CD4-positive, alpha-beta T cell treated with Interleukin-10 for 1 hour (primary cell): ENCODE data around the gene LSR.

Experiments
- DNase-seq: peaks from one replicate; pipeline ENCODE4 v3.0.0-alpha.2; 2020

LSR gene

DNA sequence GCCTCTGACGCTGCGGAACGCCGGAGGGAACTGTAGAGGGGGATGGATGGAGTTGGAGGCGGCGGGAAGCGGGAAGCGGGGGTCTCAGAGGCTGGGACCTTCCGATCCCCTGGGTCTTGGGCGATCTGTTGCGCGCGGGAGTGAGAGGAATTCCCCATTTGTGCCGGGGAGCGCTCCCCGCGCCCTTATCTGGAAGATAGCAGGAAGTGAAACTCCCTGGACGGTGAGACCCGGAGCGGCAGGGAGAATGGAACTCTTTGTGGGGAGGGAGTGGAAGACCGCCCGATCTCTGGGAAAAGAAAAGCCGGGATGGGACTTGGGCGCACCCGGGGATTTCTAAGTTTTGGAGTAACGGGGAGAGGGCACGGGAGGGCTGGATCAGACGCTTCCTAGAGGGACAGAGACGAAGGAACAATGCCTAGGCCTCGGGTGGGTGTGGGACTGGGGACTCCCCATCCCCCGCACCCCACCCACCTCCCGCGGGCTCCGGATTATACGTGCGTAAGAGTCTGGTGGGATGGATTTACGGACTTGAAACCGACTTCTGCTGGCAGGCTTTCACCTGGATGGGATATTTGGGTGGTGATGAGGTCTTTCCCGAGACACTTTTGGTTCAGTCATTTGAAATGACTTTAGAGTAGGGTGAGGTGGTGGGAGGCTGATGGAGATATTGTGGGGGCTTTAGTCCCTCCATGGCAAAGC, 495 bp downstream of the LSR start:
- no peak for DNase-seq

DNA sequence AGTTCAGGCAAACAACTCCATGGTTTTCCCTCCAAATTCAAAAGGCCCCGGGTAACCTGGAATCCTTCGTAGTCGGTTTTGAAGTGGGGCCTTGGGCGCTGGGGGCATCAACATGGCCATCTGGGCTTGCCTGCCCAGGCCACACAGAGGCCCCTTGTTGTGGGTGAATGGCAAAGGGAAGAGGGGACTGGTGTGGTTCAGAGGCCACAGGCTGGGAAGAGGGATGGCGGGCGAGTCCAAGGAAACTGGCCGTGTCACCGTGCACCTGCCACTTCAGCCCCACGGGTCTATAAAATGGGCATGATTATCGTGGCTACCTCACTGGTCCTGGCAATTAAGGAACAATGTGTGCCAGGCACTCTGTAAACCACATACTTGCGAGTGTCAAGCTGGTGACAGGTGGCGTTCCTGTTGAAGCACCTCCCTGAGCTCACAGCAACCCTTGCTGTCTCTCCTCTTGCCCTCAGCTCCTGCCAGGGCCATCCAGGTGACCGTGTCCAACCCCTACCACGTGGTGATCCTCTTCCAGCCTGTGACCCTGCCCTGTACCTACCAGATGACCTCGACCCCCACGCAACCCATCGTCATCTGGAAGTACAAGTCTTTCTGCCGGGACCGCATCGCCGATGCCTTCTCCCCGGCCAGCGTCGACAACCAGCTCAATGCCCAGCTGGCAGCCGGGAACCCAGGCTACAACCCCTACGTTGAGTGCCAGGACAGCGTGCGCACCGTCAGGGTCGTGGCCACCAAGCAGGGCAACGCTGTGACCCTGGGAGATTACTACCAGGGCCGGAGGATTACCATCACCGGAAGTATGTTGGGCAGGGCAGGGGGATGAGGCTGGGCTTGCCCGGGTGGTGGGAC, 1.3 kb downstream of the LSR start:
- no peak for DNase-seq

DNA sequence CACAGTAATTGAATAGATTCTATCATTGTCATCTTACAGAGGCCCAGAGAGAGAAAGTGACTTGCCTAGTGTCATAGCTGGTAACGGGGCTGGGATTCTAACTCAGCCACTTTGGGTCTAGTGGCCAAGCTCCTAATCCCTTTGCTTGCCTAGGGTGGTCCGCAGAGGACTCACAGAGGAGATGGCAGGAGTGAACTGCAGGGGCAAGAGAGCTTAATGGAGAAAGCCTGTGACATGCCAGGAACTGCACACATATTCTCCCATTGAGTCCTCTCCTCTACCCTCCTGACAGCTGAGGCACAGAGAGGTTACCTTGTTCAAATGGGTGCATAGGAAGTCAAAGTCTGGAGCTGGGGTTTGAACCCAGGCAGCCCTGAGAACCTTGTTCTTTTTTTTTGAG, 2.7 kb downstream of the LSR start:
- no peak for DNase-seq

DNA sequence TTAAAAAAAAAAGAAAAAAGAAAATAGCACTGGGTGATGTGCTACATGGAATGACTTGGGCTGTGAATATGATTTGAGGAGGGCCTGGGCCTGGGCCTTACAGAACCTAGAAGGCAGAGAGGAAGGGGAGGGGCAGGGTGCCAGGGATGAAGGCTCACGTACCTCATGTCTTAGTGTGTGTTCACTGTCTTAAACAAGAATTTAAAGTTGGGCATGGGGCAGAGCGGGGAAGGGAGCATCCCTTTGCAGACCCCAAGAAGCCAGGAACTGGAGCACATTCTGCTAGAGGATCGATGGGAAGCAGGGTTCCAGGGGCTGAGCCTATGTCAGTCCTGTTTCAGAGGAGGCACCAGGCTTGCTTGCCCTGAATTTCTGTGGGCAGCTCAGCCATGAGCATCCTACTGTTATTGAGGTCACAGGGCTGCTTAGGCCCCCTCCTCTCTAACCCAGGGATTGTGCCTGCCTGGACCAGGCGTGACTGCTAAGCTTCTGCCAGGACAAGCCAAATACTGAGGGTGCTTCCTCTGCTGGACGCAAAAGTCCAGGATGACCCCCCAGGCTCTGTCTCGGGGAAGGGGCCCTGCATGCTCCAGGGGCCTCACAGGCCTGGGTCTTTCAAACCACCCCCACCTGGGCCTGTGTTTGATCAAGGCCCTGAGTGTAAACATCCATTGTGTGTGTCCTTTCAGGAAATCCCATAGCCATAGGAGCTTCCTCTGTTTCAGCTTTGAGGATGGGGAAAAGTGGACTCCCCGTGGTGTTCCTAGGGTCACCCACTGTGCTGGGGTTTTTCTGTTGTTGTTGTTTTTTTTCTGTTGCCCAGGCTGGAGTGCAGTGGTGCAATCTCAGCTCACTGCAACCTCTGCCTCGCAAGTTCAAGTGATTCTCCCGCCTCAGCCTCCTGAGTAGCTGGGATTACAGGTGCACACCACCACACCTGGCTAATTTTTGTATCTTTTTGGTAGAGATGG, 4.8 kb downstream of the LSR start:
- DNase-seq = no peak

DNA sequence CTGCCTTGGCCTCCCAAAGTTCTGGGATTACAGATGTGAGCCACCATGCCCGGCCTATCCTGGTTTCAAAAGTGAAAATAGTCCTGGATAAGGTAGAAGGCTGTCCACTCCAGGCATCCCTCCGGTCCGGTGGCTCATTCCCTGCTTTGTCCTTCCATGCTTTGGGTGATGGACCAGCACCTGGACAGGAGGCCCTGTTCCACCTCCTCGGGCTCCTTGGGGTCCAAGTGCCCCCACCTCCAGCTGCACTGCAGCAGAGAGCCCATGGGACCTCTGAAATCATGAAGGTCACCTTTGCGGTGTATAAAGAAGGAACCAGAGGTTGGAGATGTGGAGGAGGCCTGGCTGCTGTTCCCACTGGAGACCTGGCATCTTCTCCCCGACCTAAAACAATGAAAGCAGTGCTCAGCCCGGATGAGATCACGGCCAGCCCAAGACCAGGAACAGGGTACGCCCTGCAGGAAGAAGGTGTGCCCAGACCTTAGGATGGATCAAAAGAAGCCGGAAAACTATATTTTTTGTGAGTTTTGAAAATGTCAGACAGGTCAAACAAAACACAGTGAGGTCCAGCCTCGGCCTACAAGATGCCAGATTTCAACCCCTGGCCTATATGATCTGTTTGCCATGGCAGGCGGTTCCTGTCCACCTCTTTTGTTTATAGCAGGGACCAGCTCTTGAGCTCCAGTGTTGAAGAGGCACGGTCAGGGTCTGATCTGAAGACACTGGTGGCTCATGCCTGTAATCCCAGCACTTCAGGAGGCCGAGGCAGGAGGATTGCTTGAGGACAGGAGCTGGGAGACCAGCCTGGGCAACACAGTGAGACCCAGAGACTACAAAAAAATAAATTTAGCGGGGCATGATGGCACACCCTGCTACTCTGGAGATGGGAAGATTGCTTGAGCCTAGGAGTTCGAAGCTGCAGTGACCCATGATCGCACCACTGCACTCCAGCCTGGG, 5.8 kb downstream of the LSR start:
- no peak for DNase-seq

DNA sequence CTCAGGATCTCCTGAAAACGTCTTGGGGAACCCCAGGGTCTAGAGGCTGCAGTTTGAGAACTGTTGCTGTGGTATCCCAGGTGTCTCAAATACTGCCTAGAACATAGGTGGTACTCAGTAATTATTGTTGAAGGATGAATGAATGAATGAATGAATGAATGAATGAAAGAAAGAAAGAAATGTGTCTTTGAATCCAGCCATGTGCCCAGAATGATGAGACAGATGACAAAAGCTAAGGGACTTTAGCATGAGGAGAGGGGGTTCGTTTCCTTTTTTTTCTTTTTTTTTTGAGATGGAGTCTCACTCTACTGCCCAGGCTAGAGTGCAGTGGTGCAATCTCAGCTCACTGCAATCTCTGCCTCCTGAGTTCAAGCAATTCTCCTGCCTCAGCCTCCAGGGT, 7.8 kb downstream of the LSR start:
- no peak for DNase-seq

DNA sequence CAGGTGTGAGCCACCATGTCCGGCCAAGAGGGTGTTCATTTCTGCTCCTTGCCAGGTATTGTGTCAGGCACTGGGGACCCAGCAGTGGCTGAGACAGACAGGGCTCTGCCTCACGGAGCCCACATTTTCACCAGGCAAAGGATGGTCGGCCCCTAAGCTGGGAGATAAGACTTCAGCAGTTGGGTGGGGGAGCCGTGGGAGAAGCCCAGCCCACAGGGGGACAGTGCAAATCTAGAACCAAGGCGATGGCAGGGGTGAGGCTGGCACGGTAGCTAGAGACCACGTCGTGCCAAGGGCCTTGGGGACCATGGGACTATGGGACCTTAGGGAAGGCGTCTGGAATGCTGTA, 8.3 kb downstream of the LSR start:
- no peak for DNase-seq

DNA sequence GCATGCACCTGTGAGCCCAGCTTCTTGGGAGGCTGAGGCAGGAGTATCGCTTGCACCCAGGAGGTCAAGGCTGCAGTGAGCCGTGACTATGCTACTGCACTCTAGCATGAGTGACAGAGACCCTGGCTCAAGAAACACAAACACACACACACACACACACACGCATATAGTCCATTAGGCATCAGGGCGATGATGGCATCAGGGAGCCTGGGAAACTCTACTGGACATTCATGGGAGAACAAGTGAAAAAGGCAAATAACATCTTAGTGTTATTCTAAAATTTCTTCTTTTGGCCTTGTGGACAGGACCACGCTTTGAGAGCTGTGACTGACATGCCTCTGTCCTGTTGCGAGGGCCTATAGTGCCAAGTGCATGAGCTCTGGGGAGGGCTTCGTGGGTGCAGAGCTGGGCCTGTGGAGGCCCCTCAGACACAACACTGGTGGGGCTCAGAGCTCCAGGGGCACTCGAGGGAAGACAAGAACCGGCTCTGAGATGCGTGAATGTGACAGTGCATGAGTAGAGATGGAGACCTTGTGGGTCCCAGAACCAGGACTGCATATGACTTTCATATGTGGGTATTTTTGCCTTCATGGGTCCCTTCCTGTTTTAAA, 12.0 kb downstream of the LSR start:
- no peak for DNase-seq

DNA sequence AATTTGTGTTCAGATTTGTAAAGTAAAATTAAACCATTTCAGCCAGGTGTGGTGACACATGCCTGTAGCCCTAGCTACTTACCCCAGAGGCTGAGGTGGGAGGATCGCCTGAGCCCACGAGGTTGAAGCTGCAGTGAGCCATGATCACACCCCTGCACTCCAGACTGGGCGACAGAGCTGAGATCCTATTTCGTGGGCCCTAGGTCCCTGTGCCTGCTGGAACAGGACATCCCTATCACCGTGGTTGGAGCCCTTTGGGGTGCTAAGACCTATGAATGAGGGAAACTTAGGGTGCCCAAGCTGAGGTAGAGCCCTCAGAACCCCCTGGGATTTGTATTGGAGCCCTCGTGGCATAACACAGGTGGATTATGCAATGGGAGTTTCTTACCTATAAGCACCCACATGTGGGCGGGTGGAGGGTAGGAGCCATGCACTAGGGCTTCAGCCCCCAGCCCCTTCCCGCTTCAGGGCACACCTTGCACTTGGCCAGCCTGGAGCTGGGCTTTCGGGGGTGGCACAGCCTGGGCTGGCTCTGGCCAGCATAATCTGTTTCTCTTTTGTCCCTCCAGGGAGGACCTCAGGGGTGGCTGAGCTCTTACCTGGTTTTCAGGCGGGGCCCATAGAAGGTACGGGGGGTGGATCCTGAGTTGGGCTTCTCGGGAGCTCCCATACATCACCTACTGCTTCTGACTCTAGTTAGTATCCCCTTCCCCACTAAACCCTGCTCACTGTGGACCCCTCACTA, 12.7 kb downstream of the LSR start:
- DNase-seq = no peak

DNA sequence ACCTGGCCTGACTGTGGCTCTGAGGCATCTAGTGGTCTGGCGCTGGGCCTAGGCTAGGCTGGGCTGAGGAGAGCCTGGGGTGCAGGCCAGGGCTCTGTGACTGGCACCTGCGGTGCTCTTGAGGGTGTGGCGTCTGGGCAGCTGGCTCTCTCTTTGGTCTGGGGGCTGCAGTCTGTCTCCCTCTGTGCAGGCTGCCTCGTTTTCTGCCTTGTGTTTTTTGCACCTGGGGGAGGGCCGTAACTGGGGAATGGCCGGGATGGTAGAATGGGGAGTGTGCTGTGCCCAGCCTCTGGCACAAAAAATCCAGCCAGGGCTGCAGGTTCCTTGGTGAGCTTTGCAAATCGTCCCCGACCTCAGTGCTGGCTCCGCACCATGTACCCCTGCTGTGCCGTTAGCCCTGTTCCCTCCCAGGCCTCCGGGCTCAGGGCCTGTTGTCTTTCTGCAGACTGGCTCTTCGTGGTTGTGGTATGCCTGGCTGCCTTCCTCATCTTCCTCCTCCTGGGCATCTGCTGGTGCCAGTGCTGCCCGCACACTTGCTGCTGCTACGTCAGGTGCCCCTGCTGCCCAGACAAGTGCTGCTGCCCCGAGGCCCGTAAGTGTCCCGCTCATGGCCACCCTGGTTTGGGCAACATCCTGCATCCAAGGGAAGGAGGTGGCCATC, 13.4 kb downstream of the LSR start:
- no peak for DNase-seq

DNA sequence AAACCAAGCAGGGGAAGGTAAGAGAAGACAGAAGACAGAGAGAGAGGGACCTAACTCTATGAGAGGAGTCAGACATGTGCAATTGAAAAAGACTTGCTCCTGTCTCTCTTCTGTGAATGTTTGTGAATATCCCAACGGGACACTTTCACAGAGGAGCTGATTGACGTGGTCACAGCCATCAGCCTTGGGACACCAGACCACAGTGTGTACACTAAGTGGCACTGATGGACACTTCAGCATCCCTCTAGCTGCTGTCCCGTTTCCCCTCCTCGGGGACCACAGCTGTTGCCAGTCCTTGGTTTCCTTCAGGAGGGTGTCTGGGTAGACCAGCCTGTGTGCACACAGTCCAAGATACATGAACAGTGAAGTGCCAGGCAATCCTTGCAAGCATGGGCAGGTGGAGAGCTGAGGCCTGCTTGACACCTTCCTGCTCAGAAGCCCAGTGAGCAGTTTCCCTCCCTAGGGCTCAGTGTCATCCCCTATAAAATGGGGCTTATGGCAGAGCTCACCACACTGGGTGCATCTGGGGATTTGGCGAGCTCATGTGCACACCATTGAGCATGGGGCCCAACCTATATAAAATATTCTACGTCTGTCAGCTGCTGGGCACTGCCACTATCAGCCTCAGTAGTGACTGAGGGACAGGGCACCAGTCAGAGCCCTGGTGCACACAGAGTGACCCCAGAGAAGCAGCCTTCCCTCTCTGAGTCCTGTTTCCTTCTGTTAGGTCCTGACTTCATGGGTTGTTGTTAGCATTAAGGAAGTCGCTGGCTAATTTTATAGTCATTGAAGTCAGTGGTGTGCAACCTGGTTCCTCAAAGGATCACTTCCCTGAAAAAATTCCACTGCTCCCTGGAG, 15.7 kb downstream of the LSR start:
- DNase-seq = no peak

DNA sequence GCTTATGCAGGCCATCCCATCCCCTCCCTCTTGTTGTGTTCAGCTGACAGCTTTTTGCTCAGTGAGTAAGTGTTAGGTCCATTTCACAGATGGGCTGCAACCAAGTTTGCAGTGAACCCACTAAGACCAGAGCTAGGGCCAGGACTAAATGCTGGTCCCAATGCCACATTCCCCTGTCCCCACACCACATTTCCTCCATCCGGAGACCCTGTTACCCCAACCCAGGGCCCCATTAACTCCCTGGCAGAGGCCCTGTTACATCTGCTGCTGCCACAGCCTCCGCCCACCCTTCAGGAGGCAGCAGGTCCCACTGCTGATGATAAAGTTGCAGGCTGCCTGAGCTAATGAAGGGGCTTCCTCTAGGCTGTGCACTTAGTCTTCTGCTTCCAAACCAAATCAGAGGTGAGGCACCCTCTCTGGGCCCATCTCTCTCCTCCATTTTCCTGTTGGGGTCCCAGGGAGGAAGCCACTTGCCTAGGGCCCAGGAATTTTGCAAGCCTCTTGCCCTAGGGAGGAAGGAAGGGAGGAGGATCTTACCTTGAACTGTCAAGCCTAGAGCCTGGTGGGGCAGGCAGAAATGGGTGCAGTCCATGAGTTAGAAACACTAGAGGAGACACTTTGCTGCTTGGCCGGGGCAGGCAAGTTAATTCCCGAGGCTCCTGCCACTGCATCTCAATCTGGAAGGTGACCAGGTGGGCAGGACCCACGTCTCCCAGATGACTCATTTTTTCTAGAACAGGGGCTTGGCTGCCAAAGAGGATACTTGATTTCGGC, 16.5 kb downstream of the LSR start:
- DNase-seq = no peak

DNA sequence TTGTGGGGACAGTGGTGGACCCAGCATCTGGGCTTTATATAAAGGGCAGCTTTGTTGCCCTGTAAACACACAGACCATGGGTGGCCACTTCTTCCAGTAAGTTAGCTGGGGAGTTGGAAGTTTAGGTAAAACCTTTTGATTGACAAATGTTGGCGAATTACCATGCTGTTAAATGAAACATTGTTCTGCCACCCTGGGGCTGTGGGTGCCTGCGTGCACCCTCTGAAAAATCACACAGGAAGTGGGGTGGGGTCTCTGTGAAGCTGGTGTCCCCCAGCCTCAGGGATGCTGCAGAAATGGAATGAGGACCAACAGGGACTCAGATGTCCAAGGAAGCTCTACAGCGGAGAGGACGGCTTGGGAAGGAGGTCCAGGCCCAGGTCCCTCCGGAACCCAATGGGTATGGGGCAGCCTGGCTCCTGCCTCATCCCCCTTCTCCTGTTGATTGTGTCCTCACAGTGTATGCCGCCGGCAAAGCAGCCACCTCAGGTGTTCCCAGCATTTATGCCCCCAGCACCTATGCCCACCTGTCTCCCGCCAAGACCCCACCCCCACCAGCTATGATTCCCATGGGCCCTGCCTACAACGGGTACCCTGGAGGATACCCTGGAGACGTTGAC, 17.2 kb downstream of the LSR start:
- no peak for DNase-seq

DNA sequence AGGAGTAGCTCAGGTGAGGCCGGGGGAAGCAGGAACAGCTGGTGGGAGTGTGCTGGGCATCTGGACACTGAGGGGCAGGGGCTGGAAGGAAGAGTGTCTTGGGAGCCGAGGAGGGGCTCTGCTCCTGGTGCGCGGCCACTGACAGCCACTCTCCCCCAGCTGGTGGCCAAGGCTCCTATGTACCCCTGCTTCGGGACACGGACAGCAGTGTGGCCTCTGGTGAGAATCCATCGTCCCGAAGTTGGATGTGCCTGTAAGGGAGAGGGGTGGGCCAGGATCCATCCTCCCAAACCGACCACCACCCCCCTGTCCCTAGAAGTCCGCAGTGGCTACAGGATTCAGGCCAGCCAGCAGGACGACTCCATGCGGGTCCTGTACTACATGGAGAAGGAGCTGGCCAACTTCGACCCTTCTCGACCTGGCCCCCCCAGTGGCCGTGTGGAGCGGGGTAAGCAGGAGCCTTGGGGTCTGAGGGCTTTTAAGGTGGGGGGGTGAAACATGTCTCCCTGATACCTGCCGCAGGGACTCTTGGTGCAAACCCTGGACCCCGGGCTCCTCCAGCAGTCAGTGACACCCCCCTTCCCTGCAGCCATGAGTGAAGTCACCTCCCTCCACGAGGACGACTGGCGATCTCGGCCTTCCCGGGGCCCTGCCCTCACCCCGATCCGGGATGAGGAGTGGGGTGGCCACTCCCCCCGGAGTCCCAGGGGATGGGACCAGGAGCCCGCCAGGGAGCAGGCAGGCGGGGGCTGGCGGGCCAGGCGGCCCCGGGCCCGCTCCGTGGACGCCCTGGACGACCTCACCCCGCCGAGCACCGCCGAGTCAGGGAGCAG, 17.9 kb downstream of the LSR start:
- DNase-seq = no peak

DNA sequence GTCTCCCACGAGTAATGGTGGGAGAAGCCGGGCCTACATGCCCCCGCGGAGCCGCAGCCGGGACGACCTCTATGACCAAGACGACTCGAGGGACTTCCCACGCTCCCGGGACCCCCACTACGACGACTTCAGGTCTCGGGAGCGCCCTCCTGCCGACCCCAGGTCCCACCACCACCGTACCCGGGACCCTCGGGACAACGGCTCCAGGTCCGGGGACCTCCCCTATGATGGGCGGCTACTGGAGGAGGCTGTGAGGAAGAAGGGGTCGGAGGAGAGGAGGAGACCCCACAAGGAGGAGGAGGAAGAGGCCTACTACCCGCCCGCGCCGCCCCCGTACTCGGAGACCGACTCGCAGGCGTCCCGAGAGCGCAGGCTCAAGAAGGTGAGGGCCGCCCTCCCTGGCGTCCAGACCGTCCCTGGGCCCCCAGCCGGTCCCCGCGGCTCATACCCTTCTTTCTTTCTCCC, 18.6 kb downstream of the LSR start:
- peak; percentile 45 for DNase-seq

DNA sequence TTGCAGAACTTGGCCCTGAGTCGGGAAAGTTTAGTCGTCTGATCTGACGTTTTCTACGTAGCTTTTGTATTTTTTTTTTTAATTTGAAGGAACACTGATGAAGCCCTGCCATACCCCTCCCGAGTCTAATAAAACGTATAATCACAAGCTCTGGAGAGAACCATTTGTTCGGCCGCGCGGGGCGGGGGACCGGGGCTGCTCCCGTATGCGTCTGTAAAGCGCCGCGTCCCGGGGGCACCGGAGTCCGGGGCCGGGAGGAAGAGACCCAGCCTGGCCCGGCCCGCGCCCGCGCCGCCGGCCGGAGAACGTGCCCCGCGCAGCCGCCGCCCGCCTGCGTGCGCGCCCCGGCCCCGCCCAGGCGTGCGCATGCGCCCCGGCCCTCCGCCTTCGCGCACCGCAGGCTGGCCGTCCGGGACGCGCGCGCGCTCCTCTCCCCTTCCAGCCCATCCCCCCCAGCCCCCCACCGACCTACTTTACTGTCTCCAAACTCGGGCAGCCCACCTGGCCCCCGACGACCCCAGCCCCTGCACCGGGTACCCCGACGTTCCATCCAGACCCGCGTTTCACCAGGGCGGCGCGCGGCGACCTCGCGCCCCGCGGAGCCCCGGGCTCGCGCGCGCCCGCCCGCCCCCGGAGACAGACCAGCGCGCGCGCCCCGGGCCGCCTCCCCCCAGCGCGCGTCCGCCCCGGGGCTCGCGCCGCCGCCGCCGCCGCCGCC, 19.2 kb downstream of the LSR start:
- DNase-seq = peak; percentile 79
